Suppressor macrophage treated with lipopolysaccharide for 1 hour (primary cell): Measurements from ENCODE around the gene APOL6.
"Not testable (repeated sequence)": the region's sequence is repeated elsewhere in the genome, so short reads cannot be mapped to it uniquely, and the experiment has no call there.

ENCODE experiments used
- DNase-seq, 3 donors: peaks; one replicate each; pipeline ENCODE4 v3.0.0-alpha.2; 2020 to 2022

APOL6 gene

DNA sequence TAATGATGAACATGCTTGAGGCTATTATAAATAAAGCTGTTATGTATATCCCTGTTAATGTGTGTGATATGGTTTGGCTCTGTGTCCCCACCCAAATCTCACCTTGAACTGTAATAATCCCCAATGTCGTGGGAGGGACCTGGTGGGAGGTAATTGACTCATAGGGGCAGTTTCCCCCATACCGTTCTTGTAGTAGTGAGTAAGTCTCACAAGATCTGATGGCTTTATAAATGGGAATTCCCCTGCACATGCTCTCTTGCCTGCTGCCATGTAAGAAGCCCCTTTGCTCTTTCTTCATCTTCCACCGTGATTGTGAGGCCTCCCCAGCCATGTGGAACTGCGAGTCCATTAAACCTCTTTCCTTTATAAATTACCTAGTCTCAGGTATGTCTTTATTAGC, 31.2 kb downstream of the APOL6 start:
- peak; percentile 74 to 88 (median 82) for DNase-seq

DNA sequence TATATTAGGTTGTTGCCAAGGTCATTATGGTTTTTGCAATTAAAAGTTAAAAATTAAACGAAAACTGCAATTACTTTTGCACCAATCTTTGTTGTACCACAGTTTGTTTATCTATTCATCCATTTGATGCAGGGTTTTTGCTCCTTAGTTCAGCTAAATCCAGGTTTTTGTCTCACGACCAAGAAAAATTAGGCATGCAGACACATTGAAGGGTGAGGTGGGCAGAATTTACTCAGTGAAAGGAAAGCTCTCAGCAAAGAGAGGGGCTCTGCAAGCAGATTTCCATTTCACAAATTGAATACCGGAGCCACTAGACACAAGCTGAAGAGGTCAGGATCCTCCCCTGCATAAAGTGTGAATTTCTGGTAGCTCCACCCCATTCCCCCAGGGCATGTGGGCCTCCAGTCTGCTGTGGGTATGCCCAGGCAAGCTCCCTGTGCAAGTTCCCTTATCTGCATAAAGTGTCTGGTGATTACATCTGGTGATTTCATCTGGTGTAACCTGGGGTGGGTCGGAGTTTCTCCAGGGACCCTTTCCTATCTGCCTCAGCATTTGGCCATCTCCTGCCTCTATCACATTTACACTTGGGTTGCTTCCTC, 33.3 kb downstream of the APOL6 start:
- no peak for DNase-seq

DNA sequence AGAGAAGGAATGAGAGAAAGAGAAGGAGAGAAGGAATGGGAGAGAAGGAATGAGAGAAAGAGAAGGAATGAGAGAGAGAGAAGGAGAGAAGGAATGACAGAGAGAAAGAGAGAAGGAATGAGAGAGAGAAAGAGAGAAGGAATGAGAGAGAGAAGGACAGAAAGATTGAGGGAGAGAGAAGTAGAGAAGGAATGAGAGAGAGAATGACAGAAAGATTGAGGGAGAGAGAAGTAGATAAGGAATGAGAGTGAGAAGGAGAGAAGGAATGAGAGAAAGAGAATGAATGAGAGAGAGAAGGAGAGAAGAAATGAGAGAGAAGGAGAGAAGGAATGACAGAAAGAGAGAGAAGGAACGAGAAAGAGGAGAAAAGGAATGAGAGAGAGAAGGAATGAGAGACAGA, 35.3 kb downstream of the APOL6 start:
- no peak for DNase-seq

DNA sequence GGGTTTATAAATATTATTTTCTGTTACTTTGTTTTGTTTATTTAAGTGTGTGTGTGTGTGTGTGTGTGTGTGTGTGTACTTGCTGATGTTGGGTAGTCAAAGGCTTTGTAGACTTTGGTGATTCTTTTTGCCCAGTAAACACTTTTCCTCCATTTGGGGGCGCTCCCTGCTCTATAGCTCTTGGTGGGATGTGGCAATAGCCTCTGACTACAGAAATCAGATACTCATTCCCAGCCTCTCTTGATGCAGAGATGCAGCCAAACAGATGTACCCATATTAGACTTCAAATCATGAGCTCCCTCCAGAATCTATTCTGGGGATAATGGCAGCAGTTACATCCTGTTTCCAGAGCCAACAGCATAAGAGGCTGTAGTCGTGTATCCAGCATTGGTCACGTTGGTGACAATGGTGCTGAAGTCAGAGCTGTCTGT, 36.0 kb downstream of the APOL6 start:
- DNase-seq, result no peak

DNA sequence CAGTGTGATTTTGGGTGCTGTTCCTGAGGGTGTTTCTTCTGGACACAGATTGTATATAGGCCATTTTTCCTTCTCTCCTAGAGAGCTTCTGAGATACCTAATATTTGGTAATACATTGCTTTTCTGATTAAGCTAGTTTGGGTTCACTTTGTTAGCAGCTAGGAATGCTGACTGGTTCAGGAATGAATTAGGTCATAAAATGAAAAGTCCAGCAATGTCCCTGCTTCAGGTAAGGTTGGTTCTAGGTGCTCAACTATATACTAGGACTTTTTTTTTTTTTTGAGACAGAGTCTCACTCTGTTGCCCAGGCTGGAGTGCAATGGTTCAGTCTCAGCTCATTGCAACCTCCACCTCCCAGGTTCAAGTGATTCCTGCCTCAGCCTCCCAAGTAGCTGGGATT, 36.5 kb downstream of the APOL6 start:
- no peak for DNase-seq

DNA sequence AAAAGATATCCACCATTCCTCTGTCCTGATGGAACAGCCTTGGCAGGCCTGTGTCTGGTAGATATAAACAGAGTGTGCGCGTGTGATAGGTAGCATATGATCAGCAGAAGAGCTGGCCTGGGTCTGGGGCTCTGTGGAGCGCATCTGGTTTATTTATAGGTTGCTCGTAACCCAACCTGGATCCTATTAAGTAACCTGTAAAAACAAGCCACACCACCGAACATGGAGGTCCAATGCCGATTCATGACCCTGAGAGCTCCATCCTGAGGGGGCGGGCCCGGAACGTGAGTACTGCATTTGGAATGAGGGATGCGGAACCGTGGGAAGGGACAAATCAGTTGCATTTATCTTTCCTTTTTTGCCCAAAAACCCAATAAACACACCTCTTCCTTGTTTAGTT, 37.5 kb downstream of the APOL6 start:
- no peak for DNase-seq

DNA sequence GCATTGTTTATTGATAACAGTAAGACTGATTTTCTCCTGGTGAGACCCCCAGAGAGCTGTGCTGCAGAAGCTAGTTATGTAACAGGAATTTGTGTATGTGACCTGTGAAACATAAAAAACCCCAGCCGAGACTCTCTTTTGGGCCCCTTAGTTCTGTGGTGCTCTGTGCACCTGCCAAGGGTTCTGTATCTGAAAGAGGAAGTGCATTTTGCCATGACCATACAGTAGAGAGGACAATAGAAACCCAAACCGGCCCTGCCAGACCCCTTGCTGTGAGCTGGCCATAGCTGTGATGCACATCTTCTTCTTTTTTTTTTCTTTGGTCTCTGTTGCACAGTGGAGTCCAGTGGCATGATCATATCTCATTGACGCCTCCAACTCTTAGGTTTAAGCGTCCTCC, 38.1 kb downstream of the APOL6 start:
- DNase-seq, result no peak

DNA sequence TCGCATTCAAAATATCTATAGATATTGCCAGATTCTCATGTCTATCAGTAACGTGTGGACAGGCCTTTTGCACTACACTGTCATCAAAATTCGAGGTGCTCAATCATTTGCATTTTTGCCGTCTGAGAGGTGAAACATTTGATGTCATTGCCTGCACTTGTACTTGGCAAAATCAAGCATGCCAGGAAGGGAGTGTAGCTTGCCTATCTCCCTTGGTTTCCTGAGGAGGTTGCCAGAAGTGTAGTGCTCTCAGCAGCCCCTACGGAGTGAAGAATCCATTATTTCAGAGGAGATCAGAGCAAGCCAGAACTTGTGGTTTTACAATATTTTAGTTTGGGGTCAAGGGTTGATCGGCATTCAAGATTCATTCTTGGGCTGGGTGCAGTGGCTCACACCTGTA, 39.2 kb downstream of the APOL6 start:
- DNase-seq, result no peak

DNA sequence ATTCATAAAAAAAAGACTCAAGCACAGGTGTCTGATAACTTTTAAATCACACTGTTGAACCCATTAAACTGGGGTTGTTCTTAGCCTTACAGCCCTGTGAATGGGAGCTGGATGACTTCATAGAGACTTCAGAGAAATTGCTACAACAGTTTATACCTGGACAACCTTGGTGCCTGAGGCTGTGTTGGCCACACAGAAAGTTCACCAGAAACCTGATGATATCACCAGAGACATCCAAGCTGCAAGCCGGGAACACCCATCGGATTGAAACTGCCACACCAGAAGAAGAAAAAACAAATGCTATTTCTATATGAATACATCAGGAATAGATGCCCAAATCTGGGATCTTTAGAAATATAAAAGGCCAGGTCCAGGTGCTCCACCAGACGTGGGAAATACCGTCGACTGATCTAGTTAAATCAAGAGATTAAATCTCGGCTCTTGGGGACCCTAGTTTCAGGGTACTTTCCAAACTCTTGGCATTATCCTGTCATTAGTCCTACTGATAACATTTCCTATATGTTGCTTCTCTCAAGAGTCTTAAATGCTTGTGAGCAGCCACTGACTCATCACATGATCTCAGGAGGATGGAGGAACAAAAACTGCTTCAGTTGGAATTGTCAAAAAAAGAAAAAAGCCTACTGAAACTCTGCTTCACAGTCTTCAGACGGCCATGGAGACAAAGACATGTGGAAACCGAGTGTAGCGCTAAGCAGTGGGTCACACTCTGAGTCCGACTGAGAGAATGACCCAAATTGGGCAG, 40.8 kb downstream of the APOL6 start:
- DNase-seq, result no peak

DNA sequence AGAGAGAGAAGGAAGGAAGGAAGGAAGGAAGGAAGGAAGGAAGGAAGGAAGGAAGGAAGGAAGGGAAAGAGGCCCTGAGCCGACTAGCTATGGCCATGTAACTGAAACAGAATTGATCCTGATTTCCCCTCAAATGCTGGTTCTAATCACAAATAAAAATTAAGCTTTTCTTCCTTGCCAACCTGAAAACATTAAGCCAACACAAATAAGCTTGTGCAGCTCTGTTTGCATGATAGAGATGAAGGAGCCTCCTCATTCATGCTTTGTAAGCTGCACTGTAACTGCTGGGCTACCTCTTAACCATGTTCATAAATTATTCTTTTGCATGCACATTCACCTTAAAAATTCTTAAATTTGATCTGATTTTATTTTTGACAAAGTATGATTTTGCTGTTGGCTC, 41.8 kb downstream of the APOL6 start:
- DNase-seq, result no peak

DNA sequence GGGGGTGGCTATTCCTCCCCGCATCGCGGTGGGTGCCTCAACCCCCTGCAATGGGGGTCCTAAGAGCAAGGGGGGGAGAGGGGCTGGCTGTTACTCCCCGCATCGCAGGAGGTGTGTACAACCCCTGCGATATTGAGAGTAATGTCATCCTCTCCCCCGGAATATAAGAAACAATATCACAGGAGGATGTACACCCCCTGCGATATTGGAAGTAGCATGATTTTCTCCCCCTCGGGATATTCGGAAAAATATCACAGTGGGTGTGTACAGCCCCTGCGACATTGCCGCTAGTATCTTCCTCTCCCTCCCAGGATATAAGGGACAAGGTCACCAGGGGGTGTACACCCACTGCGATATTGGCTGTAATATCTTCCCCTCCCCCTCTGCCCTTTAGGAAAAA, 47.0 kb downstream of the APOL6 start:
- DNase-seq, result no peak

DNA sequence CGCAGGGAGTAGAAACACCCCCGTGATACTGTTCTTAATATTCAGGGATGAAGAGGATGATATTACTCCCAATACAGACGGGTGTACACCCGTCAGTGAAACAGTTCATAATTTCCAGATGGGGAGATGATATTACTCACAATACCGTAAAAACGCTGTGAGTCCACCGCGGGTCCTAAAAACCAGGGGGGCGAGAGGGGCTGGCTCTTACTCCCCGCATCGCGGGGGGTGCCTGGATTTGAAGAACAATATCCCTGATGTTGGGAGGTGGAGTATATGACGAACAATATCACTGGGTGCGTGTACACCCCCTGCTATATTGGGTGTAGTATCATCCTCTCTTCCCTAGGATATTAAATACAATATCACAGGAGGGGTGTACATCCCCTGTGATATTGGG, 48.9 kb downstream of the APOL6 start:
- no peak for DNase-seq

DNA sequence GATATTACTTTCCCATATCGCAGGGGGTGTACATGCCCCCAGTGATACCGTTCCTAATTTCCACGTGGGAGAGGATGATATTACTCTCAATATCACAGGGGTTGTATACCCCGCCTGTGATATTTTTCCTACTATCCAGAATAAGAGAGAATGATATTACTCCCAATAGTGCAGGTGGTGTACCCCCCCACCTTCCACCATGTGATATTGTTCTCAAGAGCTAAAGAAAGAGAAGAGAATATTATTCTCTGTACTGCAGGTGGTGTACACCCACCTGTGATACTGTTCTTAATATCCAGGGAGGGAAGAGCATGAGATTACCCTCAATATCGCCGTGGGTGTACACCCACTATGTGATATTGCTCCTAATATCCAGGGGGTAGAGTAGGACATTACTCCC, 51.6 kb downstream of the APOL6 start:
- DNase-seq, result not testable (repeated sequence)

DNA sequence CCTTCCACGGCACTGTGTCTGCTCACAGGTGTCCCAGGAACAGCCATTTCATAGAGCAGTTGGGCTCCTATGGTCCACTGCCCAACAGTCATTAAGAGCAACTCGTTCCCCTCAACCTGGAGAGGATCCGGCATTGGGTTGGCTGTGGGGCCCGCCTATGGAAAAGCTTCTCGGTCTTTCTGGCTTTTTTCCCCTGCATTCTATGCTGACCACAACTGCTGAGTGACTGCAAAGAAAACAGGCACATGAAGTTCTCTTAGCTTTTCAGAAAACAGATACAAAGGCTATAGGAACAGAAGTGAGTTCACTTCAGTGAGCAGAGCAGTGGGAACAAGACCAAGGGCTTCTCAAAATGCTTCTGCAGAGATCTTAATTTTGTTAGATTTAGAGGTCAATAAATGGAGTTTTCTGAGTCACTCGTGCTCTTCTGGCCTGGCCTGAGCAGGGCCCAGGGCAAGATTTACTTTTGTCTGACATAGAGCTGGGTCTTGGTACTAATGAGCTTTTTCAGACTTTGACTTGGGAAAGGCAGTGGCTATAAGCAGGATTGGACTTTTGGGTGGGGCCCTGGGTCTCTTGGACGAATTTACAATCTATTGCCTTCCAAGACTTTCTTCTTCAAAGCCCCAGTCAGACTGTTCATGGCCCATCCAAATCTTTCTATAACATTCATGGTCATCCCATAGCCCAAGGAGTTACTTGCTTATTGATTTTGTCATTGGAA, 55.8 kb downstream of the APOL6 start:
- DNase-seq, result no peak

DNA sequence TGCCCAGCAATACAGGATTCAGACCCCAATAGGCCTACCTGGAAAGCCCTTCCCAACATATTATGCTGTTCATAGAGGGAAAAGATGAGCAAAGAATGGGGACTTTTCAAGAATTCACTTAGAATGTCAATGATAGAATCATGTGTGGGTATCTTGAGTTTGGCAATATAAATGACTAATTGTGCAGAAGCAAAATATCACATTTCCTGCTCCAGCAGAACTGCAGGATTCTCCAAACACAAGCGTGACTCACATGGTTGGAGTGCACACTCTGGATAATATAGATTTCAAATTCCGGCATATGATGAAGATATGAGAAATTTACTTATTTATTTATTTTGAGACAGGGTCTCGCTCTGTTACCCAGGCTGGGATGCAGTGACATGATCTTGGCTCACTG, 56.9 kb downstream of the APOL6 start:
- peak in 2 of 3 donors; percentile 22 to 47 for DNase-seq

DNA sequence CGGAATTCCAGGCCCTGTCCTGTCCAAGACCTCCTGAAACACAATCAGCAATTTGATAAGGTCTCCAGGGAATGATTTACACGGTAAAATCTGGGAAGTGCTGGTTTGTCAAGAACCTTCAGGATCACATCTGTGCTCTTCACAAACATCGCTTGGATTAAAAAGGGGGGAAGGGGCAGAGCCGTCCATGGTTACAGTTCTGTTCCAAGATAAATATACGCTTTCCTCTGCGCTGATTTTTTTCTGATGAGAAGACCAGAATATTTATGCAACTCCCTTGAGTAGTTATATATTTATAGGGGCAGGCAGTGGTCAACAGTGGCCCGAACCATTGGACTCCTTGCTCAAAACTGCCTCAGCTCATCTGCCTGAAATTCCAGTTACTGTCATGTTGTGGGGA, 60.2 kb downstream of the APOL6 start:
- DNase-seq, result no peak

DNA sequence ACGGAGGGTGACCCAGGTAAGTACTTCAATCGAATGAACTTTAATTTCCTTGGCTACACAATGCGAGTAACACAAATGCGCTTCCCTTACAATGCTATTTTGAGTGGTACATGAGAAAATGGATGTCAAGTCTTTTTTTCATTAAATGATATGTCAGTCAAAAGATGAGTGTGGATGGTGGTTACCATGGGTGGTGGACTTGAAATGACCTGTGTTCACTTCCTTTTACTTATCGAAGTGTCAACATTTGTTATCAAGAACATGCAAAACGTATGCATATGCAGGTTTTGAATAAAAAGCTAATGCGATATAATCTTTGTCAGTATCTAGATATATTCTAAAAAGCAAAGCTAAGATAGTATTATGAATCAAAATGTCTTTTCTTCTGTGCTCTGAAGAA, 60.7 kb downstream of the APOL6 start:
- DNase-seq, result no peak

DNA sequence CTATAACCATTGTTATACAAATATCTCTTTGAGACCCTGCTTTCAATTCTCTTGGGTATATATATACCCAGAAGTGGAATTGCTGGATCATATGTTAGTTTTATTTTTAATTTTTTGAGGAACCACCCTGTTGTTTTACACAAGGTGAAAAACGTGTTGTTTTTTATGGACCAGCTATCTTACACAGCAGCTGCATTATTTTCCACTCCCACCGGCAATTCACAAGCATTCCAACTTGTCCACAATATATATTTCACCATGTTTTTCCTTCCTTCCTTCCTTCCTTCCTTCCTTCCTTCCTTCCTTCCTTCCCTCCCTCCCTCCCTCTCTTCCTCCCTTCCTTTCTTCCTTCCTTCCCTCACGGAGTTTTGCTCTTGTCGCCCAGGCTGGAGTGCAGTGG, 63.1 kb downstream of the APOL6 start:
- no peak for DNase-seq

DNA sequence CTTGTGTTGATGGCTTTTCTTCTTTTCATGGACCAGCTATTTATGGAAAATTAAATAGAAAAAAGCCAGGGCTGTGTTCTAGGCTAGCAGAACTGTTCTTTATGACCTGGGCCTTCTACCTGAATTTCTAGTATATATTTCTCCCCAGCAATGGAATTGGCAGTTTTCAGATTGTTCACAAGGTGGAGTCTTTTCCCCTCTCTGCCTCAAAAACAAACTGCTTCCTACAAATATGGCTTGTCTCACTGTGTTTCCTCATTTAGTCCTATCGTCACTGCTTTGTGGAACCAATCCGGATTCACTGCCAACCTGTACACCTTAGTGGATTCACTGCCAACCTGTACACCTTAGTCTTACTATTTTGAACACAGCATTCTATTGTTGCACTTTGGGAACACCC, 64.4 kb downstream of the APOL6 start:
- no peak for DNase-seq

DNA sequence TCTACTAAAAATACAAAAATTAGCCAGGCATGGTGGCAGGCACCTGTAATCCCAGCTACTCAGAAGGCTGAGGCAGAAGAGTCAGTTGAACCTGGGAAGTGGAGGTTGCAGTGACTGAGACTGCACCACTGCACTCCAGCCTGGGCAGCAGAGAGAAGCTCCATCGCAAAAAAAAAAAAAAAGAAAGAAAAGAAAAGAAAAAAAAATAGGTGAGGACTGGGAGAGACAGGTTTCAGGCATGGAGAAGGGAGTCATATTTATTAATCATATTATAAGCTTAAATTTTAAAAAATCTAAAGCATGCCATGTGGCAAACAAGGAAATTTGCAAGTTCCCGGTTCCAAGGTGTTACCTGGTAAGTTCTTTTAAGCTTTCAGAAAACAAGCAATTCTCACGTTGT, 69.3 kb downstream of the APOL6 start, which contains the start of gene APOL5:
APOL5 (plus strand) TSS at position 301 of the 400 bp plus-strand sequence; CDS start at position 301, 0 bp downstream.
- DNase-seq, result no peak
